Prostate gland (tissue), 2 donors: ENCODE measurements around the gene LTN1.

Experiments
- CTCF ChIP-seq, 4 experiments: fragments of 200-600 bp in 2 of 4; fragments of 450-650 bp in 2 of 4; sonication (generic) in 2 of 4; IDR thresholded peaks; 1 replicate in 3 of 4; 2 replicates in 1 of 4; pipeline ENCODE4 v1.5.1; 2016 to 2019; ENCODE audit warnings: antibody characterized with exemption in 4 of 4, mild to moderate bottlenecking in 2 of 4, moderate library complexity in 2 of 4
- POLR2A ChIP-seq: fragments of 450-650 bp; IDR thresholded peaks from one replicate; pipeline ENCODE4 v1.6.1; 2016; ENCODE audit warnings: antibody characterized with exemption, mild to moderate bottlenecking
- POLR2AphosphoS5 ChIP-seq: sonication (generic); formaldehyde crosslinking; IDR thresholded peaks from one replicate; pipeline ENCODE4 v1.6.1; 2017; ENCODE audit warnings: antibody characterized with exemption

- peak; percentile 77 for TF ChIP-seq POLR2A
- peak in 2 of 4 experiments; percentile 7 to 30 for TF ChIP-seq CTCF (IDR thresholded peaks at IDR 0.05)
- peak; percentile 96 for TF ChIP-seq POLR2AphosphoS5
These were observed 107.5 kb downstream of the LTN1 start for GRCh38 chr21:28884976-28885852.
